Esophagus (tissue), 2 donors: Measurements from ENCODE around the gene FDX2. TPM values are rescaled to one million over a fixed set of nuclear protein-coding genes. Genes with fewer than 3 reads are reported as not detected.

Experiments
- H3K27ac ChIP-seq, 2 donors: one replicate each; pipeline ENCODE4 v1.5.1; 2013; ENCODE audit warnings: low read depth in 2 of 2, mild to moderate bottlenecking in 2 of 2, inconsistent platforms in 1 of 2, low read length in 1 of 2, moderate library complexity in 1 of 2
- H3K27me3 ChIP-seq, 2 donors: one replicate each; pipeline ENCODE4 v1.6.1; 2013; ENCODE audit warnings: low read length in 2 of 2, control low read depth in 1 of 2, mild to moderate bottlenecking in 1 of 2; ENCODE audit not compliant: insufficient read depth in 2 of 2, control insufficient read depth in 1 of 2
- H3K36me3 ChIP-seq, 2 donors: one replicate each; pipeline ENCODE4 v1.6.1; 2013; ENCODE audit warnings: low read length in 1 of 2; ENCODE audit not compliant: control insufficient read depth in 2 of 2, insufficient read depth in 2 of 2
- H3K4me1 ChIP-seq, 2 donors: one replicate each; pipeline ENCODE4 v1.6.1; 2013; ENCODE audit warnings: low read length in 1 of 2; ENCODE audit not compliant: control insufficient read depth in 2 of 2, insufficient read depth in 2 of 2
- H3K4me3 ChIP-seq, 2 donors: one replicate each; pipeline ENCODE4 v1.5.1; 2013; ENCODE audit warnings: low read length in 2 of 2, mild to moderate bottlenecking in 2 of 2, low read depth in 1 of 2, moderate library complexity in 1 of 2
- H3K9me3 ChIP-seq, 2 donors: one replicate each; pipeline ENCODE4 v1.6.1; 2013; ENCODE audit warnings: mild to moderate bottlenecking in 2 of 2, low read depth in 1 of 2, low read length in 1 of 2, moderate library complexity in 1 of 2; ENCODE audit not compliant: control insufficient read depth in 2 of 2, insufficient read depth in 1 of 2
- whole genome bisulfite sequencing, 2 donors: extraction: QIAGEN DNeasy Blood & Tissue Kit; methylation state at CpG; one replicate each; pipeline ENCODE4 v1.1.7; 2013; 5-methylcytosine and 5-hydroxymethylcytosine counted together
- polyA plus RNA-seq, 2 donors: library from polyadenylated mRNA; stranded (reverse); fragments of 200-250 nt; gene quantifications; one replicate each; pipeline ENCODE4 v1.2.3, GENCODE V29; 2013
- donor health status: healthy with polysubstance abuse.
- donor health status: Bipolar disorder and iron deficiency.

Gene FDX2
- polyA plus RNA-seq, 2 donors = 18.3 to 18.5 TPM

- 1 to 2% methylated on average over 49 of the region's 49 CpGs for WGBS, 2 donors
- peaks cover 23 to 63% of the 10 kb centered on the region in 2 donors for H3K4me1 ChIP-seq
Observed at GRCh38 chr19:10291554-10292205, 24.1 kb downstream of the FDX2 start.

GRCh38 chr19:10290876-10291553, 24.8 kb downstream of the FDX2 start:
- Histone ChIP-seq H3K27ac (no peak overlapping the region), H3K4me1 (peaks cover 23 to 59% of the 10 kb centered on the region in 2 donors), H3K27me3 (peaks cover 0 to 25% of the 10 kb centered on the region in 2 donors), H3K9me3 (peaks cover 0 to 18% of the 10 kb centered on the region in 2 donors), H3K4me3 (peak overlapping the region; percentile 12 to 31), H3K36me3 (no peaks in the 10 kb centered on the region)
- WGBS, 2 donors = 1% methylated on average over 56 to 57 of the region's 57 CpGs

More at GRCh38 chr19:10291554-10292205, 24.1 kb downstream of the FDX2 start:
- H3K36me3 ChIP-seq = no peaks in the 10 kb centered on the region
- peaks cover 0 to 25% of the 10 kb centered on the region in 2 donors for H3K27me3 ChIP-seq
- H3K4me3 ChIP-seq = peak overlapping the region; percentile 17 to 31
- H3K9me3 ChIP-seq = peaks cover 0 to 18% of the 10 kb centered on the region in 2 donors
- H3K27ac ChIP-seq = no peak overlapping the region

- Histone ChIP-seq H3K27me3 (peaks cover 0 to 25% of the 10 kb centered on the region in 2 donors), H3K27ac (no peak overlapping the region), H3K4me3 (peak overlapping the region; percentile 5 to 10), H3K4me1 (peaks cover 23 to 56% of the 10 kb centered on the region in 2 donors), H3K36me3 (no peaks in the 10 kb centered on the region), H3K9me3 (peaks cover 0 to 18% of the 10 kb centered on the region in 2 donors)
- 1 to 2% methylated on average over 30 of the region's 30 CpGs for WGBS, 2 donors
Observed at GRCh38 chr19:10290357-10290875, 25.4 kb downstream of the FDX2 start.

GRCh38 chr19:10289836-10290356, 25.9 kb downstream of the FDX2 start, which contains the start of gene ICAM5:
Gene ICAM5 (plus strand): TSS chr19:10289952. CDS start chr19:10290044, 92 bp downstream.
- Histone ChIP-seq H3K4me3 (peak within 1 kb of the TSS; percentile 21 to 28), H3K36me3 (peaks cover 0 to 2% of the 10 kb centered on the region in 2 donors), H3K27me3 (peaks cover 0 to 25% of the 10 kb centered on the region in 2 donors), H3K27ac (no peak within 1 kb of the TSS), H3K9me3 (peaks cover 0 to 18% of the 10 kb centered on the region in 2 donors), H3K4me1 (peaks cover 23 to 53% of the 10 kb centered on the region in 2 donors)
- WGBS, 2 donors = 1% methylated on average over 38 to 45 of the region's 45 CpGs

- Histone ChIP-seq H3K9me3 (peaks cover 0 to 16% of the 10 kb centered on the region in 2 donors), H3K27me3 (peaks cover 0 to 25% of the 10 kb centered on the region in 2 donors), H3K36me3 (peaks cover 0 to 8% of the 10 kb centered on the region in 2 donors), H3K4me3 (peak overlapping the region; percentile 21 to 28), H3K27ac (no peak overlapping the region), H3K4me1 (peaks cover 23 to 53% of the 10 kb centered on the region in 2 donors)
- 1% methylated on average over 47 to 50 of the region's 50 CpGs for WGBS, 2 donors
Observed at GRCh38 chr19:10289167-10289835, 26.5 kb downstream of the FDX2 start.

GRCh38 chr19:10288662-10289166, 27.1 kb downstream of the FDX2 start:
- 1 to 3% methylated on average over 23 of the region's 23 CpGs for WGBS, 2 donors
- Histone ChIP-seq H3K9me3 (peaks cover 0 to 15% of the 10 kb centered on the region in 2 donors), H3K27ac (no peak overlapping the region), H3K36me3 (peaks cover 0 to 12% of the 10 kb centered on the region in 2 donors), H3K27me3 (peaks cover 0 to 24% of the 10 kb centered on the region in 2 donors), H3K4me3 (peak overlapping the region; percentile 21 to 28), H3K4me1 (peaks cover 23 to 53% of the 10 kb centered on the region in 2 donors)

- WGBS, 2 donors = 11 to 24% methylated on average over 59 of the region's 59 CpGs
- Histone ChIP-seq H3K27me3 (peaks cover 0 to 15% of the 10 kb centered on the region in 2 donors), H3K27ac (no peak within 1 kb of the TSS)
Observed at GRCh38 chr19:10286803-10287737, 28.7 kb downstream of the FDX2 start, which contains the start of gene ICAM4. Gene ICAM4 (plus strand): TSS chr19:10286955. CDS start chr19:10287013, 58 bp downstream.

GRCh38 chr19:10285393-10285792, 30.4 kb downstream of the FDX2 start:
- H3K27ac ChIP-seq = no peak overlapping the region
- peaks cover 0 to 4% of the 10 kb centered on the region in 2 donors for H3K9me3 ChIP-seq
- peaks cover 17 to 27% of the 10 kb centered on the region in 2 donors for H3K4me1 ChIP-seq
- peaks cover 0 to 15% of the 10 kb centered on the region in 2 donors for H3K27me3 ChIP-seq
- no peak overlapping the region for H3K4me3 ChIP-seq
- WGBS, 2 donors = 85 to 92% methylated on average over 4 of the region's 4 CpGs
- H3K36me3 ChIP-seq = peaks cover 0 to 14% of the 10 kb centered on the region in 2 donors

More at GRCh38 chr19:10286803-10287737, 28.7 kb downstream of the FDX2 start, which contains the start of gene ICAM4:
- Histone ChIP-seq H3K9me3 (peaks cover 0 to 6% of the 10 kb centered on the region in 2 donors), H3K4me1 (peaks cover 23 to 41% of the 10 kb centered on the region in 2 donors), H3K4me3 (no peak within 1 kb of the TSS), H3K36me3 (peaks cover 0 to 14% of the 10 kb centered on the region in 2 donors)
